Glomerular endothelial cell (primary cell): ENCODE data around the gene ZBED6. TPM values are rescaled to one million over a fixed set of nuclear protein-coding genes. Genes with fewer than 3 reads are reported as not detected.
"Not testable (repeated sequence)": the region's sequence is repeated elsewhere in the genome, so short reads cannot be mapped to it uniquely, and the experiment has no call there.

Experiments used
- DNase-seq: peaks from one replicate; pipeline ENCODE4 v3.0.0-alpha.2; 2011; ENCODE audit warnings: low read depth, low spot score; ENCODE audit errors: extremely low read depth
- total RNA-seq: library from RNA; depleted of rRNA; stranded (reverse); fragments of >200 nt; gene quantifications from 2 replicates; pipeline ENCODE4 v1.2.3, GENCODE V29; 2015

The ZBED6 gene
- total RNA-seq, 1 donor from 2014 or later, result 22.3 TPM

DNA sequence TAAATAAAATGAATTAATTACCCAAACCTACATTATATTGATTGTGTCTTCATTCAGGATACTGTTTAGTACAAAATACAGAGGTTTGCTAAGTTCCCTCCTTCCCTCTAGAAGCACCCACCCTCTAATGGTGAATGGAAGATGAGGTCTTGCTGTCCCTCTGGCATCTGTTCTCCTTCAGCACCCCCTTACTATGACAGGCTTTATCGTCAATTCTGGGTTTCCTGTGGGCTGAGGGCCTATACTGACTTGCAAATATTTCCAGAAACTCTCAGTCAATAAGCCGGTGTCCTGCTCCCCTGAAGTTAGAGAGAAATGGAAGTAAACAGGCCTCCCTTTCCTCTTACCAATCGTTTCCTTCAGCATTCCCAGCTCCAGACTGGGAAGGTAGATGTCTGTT lies 17.3 kb upstream of the ZBED6 start:
- DNase-seq, result no peak

DNA sequence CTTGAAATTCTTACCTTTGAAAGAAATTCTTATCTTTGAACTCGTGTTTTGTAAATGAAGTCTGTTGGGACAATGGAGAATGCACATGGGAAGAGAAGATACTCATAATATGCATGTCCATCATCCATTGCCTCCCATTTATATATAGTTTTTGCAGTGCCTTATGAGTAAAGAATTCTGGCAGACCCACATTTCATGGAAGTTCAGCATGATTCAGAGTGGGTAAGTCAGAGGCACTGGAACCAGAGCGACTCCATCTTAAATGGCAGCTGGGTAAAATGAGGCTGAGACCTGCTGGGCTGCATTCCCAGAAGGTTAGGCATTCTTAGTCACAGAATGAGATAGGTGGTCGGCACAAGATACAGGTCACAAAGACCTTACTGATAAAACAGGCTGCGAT lies 16.6 kb upstream of the ZBED6 start:
- no peak for DNase-seq

DNA sequence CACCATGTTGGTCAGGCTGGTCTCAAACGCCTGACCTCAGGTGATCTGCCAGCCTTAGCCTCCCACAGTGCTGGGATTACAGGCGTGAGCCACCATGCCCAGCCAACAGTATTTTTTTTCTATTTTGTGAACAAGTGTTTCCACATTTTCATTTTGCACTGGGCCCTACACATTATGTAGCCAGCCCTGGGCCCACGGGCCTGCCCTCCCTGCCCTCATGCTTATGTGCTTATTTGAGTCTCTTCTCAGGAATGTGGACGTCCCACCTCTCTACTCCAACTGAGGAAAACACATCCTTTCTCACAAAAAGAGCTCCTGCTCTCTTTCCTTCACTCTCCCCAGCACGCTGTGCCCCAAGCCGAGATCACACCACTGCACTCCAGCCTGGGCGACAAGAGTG lies 13.5 kb upstream of the ZBED6 start:
- no peak for DNase-seq

DNA sequence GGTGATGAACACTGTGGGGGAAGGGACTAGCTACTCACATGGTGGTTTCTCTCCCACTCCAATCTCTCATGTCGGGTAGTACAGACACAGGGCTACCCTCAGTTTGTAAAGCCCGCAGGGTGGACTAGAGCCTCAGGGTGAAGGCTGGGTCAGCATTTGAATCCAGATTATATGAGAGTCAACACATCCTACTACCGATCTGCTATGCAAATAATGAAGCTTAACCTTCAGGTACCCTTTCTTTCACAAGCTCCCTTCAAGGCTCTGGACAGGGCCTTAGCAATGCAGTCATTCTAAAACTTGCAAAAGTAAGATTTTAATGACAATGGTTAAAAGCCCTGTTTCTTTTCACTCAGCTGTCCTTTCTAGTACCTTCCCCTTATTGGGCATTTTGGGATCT lies 5.5 kb upstream of the ZBED6 start:
- DNase-seq, result no peak

DNA sequence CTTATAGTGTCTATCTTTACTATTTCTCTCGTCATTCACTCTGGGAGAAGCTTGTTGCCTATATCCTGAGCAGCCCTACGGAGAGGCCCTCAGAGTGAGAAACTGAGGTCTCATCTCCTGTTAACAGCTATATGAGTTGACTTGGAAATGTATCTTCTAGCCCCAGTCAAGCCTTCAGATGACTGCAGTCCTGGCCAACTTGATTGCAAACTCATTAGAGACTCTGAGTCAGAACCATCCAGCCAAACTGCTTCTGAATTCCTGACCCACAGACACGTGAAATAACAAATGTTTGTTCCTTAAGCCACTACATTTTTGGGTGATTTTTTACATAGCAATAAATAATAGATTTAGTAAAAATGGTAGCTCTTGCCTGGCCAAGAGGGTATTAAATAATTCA lies 3.9 kb upstream of the ZBED6 start:
- no peak for DNase-seq

DNA sequence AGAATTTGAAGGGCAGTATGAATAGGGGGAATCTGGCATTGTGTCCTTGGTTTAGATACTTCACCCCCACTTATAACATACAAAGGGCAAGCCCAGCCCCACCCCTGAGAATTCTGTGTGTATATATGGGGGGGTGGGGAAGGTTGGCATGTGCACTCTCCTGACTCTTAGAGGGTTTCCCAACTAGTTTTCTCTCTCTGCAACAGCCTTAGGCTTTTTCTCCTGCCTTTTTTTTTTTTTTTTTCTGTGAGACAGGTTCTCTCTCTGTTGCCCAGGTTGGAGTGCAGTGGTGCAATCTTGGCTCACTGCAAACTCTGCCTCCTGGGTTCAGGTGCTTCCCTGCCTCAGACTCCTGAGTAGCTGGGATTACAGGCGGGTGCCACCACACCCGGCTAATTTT lies 2.9 kb upstream of the ZBED6 start:
- DNase-seq, result no peak

DNA sequence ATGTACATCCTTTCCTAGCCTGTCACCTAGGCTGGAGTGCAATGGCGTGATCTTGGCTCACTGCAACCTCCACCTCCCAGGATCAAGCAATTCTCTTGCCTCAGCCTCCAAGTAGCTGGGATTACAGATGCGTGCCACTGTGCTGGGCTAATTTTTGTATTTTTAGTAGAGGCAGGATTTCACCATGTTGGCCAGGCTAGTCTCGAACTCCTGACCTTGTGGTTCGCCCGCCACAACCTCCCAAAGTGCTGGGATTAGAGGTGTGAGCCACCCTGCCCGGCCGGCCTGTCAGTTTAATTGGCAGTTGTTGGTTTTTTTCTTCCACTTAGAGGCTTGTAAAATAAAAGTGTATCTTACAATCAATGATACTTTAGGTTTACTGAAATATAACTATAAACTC lies 1.9 kb upstream of the ZBED6 start:
- DNase-seq, result not testable (repeated sequence)

DNA sequence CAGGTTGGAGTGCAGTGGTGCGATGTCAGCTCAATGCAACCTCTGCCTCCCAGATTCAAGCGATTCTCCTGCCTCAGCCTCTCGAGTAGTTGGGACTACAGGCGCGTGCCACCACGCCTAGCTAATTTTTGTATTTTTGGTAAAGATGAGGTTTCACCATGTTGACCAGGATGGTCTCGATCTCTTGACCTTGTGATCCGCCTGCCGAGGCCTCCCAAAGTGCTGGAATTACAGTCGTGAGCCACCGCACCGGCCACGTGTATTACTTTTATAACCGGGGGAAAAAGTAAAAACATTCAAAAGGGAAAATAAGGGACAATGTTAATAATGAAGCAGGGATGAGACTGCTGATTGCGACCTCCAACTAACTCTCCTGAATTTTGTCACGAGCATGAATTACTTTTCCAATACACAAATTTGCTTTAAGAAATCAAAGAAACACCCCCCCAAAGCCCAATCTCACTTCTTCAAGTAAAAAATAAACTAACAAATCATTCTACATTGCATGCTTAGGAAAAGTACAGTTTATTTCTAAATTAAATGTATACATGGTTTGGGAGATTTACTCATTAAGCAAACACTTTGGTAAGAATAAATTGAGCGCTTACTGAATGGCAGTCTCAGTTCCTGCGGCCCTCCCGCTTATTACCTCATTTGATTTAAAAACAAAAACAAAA lies 521 bp upstream of the ZBED6 start:
- no peak for DNase-seq

DNA sequence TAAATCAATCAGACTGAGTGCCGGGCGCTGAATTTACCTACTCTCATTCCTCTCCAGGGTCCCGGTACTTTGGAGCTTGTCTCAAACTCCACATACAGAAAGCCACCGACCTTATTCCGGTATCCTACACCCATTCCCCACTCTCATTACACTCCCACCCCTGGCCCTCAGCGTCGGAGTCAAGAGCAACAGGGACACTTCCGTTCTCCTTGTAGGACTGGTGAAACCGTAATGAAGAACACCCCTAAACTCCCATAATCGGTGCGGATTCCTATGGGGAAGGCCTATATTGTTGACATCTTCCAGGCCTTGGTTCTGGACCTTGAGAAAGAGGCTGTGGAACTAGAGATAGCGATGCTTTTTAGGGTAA lies 798 bp downstream of the ZBED6 start:
- no peak for DNase-seq

DNA sequence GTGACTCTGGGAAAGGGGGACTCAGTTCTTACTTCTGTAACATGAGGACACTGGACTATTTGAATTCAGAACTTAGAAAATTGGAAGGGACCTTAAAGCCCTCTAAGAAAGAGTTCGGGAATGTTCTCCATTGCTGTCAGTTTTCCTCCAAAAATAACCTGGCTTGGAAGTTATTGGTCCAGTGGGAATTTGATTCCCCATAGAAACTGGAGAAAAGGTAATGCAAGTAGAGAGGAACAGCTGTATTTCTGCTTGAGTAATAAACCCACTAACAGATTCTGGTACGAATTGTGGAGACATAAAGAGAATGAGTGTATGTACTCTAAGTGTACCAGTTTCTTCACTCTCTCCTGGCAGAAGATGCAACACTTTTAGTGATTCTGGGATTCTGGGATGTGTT lies 1.8 kb downstream of the ZBED6 start:
- DNase-seq, result no peak

DNA sequence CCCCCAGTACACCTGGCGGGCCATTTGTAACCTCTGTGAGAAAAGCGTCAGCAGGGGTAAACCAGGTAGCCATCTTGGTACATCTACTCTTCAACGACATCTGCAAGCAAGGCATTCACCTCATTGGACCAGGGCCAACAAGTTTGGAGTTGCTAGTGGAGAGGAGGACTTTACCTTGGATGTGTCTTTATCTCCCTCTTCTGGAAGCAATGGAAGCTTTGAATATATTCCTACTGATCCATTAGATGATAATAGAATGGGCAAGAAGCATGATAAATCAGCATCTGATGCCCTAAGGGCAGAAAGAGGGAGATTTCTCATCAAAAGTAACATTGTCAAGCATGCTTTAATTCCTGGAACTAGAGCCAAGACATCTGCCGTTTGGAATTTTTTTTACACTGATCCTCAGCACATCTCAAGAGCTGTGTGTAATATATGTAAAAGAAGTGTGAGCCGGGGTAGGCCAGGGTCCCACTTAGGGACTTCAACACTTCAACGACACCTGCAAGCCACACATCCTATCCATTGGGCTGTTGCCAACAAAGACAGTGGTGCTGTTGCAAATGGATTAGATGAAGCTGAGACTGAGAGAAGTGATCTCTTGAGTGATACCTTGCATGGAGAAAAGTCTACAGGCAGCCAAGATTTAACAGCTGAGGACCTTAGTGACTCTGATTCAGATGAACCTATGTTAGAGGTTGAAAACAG lies 2.7 kb downstream of the ZBED6 start:
- no peak for DNase-seq

DNA sequence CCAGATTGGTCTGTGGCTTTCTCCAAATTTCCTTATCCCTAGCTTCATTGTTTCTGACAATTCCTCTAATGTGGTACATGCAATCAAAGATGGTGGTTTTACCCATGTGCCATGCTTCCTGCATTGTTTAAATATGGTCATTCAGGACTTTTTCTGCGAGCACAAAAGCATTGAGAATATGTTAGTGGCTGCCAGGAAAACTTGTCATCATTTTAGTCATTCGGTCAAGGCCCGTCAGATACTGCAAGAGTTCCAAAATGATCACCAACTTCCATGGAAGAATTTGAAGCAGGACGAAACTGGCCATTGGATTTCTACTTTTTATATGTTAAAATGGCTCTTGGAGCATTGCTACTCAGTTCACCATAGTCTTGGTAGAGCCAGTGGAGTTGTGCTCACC lies 3.7 kb downstream of the ZBED6 start:
- no peak for DNase-seq

DNA sequence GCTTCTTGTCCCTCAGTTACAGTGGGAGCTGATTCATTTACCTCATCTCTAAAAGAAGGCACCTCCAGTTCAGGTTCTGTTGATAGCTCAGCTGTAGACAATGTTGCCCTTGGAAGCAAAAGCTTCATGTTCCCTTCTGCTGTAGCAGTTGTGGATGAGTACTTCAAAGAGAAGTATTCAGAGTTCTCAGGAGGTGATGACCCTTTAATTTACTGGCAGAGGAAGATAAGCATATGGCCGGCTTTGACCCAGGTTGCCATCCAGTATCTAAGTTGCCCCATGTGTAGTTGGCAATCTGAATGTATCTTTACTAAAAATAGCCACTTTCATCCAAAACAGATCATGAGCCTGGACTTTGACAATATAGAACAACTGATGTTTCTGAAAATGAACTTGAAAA lies 4.5 kb downstream of the ZBED6 start:
- DNase-seq, result no peak

DNA sequence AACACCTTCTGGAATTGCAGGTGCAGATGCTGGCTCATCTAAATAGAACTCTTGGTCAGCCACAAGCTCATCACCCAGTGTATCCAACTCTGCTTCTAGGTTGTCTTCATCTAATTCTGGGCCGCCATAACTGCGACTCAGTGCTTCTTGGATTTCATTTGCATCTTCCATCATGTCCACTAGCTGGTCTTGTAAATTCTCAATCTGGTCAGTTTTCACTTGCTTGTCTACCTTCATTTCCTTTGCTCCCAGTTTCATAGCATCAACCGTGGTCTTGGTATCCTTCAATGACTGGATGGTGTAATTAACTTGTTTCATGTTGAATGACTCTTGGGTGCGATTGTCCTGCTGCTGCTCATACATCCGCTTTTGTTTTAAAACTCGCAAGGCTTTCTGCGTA lies 10.3 kb downstream of the ZBED6 start:
- DNase-seq, result no peak

DNA sequence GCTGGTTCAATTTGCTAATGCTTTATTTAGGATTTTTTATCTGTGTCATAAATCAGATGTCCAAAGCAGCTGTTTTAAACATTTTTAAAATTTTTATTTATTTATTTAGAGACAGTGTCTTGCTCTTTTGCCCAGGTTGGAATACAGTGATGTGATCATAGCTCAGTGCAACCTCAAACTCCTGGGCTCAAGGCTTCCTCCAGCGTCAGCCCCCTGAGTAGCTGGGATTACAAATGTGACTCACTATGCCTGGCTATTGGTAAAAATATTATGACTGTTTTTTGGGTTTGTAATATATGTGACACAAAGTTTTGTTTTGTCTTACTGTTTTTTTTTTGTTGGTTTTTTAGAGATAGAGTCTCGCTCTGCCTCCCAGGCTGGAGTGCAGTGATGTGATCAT lies 11.8 kb downstream of the ZBED6 start:
- DNase-seq, result no peak

DNA sequence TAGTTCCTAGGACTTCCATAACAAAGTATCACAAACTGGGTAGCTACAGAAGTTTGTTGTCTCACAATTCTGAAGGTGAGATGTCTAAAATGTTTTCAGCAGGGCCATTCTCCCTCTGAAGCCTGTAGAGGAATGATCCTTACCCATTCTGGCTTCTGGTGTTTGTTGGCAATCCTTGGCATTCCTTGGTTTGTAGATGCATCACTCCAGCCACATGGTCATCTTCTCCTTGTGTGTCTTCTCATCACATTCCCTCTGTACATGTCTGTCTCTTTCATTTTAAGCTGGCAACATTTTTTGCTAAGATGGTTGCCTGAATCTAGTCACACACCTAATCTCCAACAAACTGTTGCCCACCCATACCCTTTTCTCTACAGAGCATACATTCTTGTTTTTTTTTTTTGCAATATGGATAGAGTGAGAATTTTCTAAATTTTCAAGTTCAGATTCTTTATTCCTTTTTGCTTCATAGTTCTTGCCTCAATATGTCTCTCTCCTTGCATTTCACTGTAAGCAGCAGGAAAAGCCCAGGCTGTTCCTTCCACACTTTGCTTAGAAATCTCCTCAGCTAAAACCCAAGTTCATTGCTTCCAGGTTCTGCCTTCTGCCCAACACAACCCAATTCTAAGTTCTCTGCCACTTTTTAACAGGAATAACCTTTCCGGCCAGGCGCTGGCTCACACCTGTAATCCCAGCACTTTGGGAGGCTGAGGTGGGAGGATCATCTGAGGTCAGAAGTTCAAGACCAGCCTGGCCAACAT lies 18.3 kb downstream of the ZBED6 start:
- DNase-seq, result no peak

DNA sequence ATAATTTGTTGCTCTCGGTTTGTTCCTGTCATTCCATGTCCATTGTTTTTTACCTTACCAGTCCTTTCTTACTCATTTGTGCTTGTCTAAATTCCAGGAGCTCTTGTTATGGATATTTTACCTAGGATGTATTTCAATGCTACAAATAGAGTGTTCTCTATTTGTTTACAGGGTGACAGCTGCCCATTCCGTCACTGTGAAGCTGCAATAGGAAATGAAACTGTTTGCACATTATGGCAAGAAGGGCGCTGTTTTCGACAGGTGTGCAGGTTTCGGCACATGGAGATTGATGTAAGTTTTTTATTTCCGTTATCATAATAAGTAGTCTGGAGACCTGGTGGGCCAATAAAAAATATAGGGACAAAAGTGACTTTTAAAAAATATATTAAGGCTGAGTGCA lies 23.0 kb downstream of the ZBED6 start:
- DNase-seq, result no peak

DNA sequence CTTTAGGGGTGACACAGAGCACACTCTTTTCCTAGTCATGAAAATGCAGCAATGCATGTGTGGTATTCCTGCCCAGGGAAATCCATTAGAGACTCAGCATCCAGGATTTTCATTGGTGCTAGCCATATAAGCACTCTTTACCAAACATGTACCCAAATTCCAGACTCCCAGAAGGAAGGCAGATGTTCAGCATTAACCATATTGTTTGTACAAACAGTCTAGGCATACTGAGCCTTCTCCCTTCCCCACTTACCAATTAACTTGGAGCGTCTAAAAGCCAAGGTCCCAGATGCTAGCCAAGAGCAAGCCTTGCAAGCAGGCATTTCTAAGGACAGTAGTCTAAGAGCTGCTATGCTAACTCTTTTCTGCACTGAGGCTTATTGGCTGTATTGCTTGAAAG lies 27.9 kb downstream of the ZBED6 start:
- DNase-seq, result no peak

DNA sequence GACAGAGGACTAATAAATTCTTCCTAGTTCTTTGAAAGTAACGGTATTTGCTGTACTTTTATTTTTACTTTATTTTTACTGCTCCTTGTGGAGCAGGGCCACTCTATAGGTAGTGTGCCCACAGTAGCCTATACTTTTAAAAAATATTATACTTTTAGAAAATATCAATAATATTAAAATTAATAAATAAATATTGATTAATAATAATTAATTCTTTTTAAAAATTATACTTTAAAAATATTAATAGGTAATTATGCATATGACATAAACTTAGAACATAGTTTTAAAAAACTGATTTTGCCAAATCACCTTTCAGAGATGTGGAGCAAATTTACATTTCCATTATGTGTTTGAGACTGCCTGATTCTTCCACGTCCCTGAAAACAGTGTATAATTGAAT lies 30.8 kb downstream of the ZBED6 start:
- DNase-seq, result no peak

DNA sequence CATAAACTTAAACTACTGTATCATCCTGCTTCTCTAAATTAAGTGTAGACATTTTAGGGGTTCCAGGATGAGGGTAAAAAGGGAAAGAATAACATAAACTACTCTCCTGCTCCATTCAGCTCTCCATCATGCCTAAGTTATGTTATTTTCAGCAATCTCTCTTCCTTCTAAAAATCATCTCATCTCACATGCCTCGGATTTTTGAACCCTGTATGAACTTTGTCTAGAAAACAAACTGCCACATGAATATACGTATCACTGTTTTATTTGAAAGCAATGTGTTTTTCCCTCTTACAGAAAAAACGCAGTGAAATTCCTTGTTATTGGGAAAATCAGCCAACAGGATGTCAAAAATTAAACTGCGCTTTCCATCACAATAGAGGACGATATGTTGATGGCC lies 32.6 kb downstream of the ZBED6 start:
- DNase-seq, result no peak

DNA sequence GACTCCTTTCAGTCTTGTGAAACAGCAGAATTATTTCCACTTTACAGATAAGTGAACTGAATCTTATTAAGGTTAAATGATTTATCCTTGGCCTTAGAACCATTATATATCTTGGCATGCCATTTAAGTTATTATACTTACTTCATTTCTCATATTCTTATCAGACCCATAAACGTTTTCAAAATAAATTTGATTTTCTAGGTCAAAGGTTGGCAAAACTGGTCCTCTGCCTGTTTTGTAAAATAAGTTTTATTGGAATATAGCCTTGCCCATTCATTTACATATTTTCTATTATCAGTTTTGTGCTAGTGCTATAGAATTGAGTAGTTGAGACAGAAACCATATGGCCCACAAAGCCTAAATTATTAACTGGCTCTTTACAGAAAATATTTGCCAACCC lies 33.1 kb downstream of the ZBED6 start:
- DNase-seq, result no peak

DNA sequence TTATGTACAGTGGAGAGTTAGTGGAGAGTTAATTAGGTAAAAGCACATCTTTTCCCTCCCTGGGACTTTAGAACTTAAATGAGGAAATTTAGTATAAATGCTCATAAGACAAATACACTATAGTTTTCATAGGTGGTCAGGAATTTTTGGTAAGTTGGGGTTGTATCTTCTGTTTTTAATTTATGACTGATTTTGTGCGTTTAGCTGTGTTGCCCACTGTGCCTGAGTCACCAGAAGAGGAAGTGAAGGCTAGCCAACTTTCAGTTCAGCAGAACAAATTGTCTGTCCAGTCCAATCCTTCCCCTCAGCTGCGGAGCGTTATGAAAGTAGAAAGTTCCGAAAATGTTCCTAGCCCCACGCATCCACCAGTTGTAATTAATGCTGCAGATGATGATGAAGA lies 33.8 kb downstream of the ZBED6 start:
- DNase-seq, result peak; percentile 14
